Stimulated activated CD8-positive, alpha-beta memory T cell treated with anti-CD3 and anti-CD28 coated beads, Interleukin-7, amount 100 ng/mL, for 48 hours (primary cell): ENCODE results near the gene EMILIN2.

Source experiments
- DNase-seq, 2 donors: peaks; one replicate each; pipeline ENCODE4 v3.0.0-alpha.2; 2020; ENCODE audit warnings: low read depth in 1 of 2; ENCODE audit errors: extremely low read depth in 1 of 2

The EMILIN2 gene

DNA sequence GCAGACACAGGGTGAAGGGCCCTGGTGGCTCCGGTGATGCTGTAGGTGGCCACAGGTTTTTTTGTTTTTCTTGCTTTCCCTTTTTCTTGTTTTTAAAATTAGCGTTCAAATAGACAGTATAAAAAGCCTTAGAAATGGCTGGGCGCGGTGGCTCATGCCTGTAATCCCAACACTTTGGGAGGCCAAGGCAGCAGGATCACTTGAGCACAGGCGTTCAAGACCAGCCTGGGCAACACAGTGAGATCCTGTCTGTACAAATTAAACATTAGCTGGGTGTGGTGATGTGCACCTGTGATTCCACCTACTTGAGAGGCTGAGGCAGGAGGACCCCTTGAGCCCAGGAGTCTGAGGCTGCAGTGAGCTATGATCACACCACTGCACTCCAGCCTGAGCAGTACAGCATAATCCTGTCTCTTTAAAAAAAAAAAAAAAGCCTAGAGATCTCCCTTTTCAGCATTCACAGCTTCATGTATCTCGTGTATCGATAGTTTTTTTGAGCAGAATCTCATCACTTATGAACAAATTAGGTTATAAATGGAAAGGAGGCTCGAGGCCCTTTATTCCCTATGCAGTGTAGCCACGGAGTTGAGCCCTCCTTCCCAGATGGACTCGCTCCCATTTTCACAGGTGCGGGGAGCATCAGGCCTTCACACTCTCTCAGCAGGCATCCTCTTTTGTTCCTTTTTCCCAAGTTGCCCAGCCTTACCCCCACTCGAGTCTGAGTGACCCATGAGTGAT, 50.8 kb downstream of the EMILIN2 start:
- no peak for DNase-seq

- DNase-seq: no peak
Measured at GRCh38 chr18:2898186-2898640, 51.4 kb downstream of the EMILIN2 start.

GRCh38 chr18:2900684-2901422, 54.0 kb downstream of the EMILIN2 start:
- no peak for DNase-seq

DNA sequence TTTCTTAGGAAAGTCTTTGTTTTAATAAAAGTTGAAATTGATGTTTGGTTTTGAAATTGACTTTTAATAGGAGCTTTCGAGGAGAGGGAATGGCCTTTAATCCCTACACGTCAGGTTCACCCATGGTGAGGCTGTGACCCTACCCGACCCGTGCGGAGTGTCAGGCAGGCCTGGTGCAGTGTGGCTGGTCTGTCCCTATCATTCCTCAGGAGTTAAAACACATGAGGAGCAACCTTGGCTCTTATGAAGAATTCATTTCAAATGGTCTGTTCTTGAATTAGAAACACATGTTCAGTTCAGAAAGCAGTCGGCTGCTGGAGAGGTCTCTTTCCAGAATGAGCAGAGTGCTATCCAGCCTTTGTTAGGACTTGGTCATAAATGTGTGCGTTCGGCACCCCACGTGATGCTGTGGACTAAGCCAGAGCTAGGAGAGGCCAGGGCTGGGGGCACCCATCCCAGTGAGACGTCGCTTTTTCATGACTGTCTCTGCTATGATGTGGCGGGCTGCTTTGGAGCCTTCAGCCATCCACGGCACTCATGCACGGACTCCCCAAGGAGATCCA, 54.7 kb downstream of the EMILIN2 start:
- DNase-seq: no peak

DNA sequence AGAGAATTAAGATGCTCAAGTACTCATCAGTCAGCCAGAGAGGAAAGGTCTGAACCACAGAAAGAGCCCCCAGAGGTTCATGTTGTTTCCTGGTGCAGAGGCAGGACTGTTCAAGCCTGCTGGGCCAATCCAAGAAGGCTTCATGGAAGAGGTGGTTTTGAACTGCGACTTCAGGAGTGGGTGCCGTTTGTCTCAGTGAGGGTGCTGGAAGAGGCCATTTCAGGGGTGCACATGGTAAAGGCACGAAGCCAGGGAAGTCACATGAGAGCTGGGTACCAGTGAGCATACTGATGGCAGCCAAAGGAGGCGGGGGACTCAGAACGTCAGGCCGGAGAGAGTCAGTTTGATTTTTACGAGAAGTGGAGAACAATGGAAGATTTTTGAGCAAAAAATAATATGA, 55.5 kb downstream of the EMILIN2 start:
- DNase-seq: no peak

GRCh38 chr18:2903006-2903405, 56.2 kb downstream of the EMILIN2 start:
- DNase-seq: no peak

GRCh38 chr18:2905854-2906703, 59.3 kb downstream of the EMILIN2 start:
- DNase-seq: peak; percentile 39 to 50

DNA sequence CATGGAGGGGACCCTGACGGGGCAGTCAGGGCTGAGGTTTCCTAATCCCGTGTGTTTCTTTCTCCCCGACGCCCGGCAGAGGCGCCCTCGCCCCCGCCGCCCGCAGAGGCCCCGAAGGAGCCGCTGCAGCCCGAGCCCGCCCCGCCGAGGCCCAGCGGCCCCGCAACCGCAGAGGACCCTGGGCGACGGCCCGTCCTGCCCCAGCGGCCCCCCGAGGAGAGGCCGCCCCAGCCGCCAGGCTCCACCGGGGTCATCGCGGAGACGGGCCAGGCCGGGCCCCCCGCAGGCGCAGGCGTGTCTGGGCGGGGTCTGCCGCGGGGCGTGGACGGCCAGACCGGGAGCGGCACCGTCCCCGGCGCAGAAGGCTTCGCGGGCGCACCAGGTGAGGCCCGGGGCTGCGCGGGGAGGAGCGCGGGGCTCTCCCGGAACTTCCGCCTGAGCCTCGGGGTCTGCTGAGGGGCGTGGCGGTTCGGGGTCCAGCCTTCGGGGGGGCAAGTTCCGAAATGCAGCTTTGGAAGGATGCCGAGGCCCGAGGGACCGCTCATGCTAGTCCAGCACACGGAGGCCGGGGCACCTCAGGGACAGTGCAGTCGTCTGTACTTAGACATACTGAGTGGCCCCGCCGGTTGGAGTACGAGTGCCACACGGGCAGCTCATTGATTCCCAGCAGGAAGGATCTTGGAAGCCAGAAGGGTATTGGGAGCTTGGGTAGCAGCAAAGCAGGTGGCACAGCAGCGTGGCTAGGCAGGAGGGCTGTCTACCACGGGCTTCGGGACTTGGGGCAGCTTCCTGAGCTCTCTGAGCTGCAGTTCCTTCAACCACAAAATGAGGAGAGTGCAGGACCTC, 60.1 kb downstream of the EMILIN2 start:
- peak in 1 of 2 donors; percentile 33 for DNase-seq

DNA sequence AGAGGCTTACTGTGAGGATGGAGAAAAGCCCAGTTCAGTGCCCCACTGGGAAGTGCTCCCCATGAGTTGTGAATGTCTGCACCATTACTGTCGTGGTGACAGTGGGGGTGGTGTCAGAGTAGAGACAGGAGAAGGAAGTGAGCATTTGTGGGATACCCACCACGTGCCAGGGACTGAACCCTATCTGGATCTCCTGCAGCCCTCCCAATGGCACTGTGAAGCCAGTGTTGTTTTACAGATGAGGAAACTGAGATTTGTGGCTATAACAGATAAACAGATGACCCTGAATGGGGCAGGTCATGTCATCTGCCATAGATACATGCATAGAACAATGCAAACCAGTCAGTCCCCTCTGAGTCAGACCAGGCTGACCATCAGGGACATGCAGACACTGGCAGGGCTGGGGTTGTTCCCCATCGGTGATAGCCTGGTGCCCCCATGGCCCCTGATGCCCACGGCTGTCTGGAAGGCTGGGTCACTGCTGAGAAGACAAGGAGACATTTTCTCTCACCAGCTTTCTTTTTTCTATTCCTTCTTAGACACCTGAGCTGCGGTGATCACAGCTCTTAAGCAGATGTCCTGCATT, 60.8 kb downstream of the EMILIN2 start:
- DNase-seq: no peak

DNA sequence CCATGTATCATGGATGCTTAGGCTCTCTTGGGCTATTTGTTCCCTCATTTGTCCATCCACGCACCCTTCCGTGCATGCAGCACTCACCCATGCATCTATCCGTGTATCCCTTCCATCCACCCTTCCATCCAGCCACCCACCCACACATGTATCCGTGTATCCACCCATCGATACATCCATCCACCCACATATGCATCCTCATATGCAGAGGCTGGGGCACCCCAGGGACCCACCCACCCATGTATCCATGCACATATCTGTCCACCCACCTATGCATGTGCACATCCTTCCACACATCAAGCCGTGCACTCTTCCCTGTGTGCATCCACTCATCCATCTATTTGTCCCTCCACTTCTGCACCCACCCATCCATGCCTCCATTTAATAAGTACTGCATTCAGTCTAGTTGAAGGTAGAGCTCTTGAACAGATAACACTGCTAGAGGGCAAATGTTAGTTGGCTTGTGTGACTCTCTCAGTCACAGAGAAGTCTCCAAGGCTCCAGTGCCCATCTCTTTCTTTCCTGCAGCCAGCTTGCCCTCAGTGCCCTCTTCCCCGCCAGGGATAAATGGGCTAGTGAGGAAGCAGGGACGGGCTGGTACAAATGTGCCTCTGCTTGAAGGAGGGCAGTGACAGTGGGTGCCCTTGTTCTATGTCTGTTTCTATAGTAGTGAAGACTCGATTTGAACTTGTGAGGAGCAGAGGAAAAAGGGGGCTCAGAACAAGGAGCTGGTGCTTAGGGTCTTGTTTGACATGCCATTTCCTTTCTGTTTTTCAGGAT, 61.5 kb downstream of the EMILIN2 start:
- DNase-seq: no peak

DNA sequence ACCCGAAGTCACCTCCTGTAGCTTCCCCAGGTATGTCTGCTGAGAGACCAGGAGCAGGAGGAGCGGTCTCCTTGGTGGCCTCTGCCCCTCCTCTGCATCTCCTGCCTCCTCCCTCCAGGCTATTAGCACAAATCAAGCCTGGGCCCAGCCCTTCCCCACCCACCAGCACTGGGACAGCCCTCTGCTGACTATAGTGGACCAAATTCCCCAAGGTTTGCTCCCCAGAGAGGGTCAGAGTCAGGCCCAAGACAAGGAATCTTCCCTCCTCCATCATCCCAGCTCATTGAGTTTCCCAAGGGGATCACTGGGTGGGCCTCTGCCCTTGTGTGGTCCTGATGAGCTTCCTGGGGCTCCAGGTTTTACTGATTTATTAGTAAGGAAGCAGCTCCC, 62.1 kb downstream of the EMILIN2 start:
- no peak for DNase-seq

DNA sequence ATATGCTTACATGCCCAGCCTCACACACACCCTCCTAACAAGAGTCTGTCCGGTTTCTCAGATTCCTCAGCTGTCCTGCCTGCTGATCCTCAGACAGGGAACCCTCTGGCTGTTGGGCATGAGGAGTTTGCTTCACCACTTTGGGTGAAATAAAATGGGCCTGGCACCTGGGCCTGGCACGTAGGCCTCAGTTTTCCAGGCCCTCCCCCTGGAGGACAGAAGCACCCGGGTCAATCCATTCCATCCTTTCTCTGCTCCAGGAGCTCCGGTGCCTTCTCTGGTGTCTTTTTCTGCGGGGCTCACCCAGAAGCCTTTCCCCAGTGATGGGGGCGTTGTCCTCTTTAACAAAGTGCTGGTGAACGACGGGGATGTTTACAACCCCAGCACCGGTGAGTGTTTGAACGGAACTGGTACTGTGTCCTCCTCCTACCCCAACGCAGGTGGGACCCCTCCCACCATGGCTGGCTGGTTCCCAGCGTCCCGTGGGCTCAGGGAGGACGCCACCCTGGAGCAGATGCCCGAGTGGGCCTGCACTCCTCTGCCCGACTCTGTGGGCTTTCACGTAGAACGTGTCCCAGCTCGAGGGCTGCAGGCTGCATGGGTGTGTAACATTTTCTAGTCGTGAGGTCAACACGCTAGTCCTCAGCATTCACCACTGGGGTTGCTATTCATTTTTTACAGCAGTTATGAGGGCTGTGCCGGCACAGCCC, 62.8 kb downstream of the EMILIN2 start:
- no peak for DNase-seq

GRCh38 chr18:2910261-2910660, 63.5 kb downstream of the EMILIN2 start:
- DNase-seq: no peak

DNA sequence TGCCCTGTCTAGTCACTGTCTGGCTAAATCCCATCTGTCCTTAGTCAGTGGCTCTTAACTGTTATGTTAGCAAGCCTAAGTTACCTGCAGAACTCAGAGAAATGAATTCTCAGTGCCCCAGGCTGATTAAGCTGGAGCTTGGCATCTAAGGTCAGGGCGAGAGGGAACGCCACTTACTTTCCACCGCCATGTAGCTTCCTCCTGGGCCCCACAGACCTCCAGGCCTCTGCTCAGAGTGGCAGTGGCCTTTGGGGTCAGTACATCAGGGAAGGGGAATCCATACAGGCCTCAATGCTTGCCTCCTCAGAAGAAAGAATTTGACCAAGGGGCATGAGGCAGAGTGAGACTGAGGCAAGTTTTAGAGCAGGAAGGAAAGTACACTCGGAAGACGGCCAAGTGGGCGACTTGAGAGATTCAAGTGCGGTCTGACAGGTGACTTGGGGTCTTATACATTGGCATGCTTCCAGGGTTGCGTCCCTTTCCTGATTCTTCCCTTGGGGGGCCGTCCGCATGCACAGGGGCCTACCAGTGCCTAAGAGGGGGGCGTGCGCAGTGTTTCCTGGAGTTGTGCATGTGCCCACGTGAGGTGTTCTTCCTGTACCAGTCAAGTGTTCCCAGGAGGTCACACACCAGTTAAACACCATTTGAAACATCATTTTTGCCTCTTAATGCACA, 64.1 kb downstream of the EMILIN2 start:
- no peak for DNase-seq

DNA sequence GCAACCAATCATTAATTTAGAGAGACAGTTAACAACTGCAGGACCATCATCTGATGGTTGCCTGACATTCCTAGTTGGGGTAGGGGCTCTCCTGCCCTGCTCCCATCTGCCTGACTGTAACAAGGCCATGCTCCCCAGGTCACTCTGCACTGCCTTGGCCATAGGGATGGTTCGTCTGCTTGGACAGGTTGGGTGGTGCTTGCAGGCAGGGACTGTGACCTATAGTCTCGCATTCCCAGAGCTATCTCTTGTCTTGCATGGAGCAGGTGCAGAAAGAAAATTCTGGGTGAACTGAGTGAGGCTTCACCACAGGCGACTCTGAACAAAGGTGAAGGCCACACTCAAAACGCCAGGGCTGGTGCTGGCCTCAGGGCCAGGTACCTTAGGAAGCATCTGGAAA, 64.7 kb downstream of the EMILIN2 start:
- no peak for DNase-seq

- DNase-seq: no peak
Measured at GRCh38 chr18:2912357-2913299, 65.8 kb downstream of the EMILIN2 start.
